Raji (cell line): Measurements from ENCODE around the gene TBCEL.

Experiments used
- POLR2A ChIP-seq: IDR thresholded peaks from 2 replicates; pipeline ENCODE4 v1.6.1; 2011; ENCODE audit warnings: low read depth, low read length, control low read depth; ENCODE audit not compliant: insufficient read depth

TBCEL gene

DNA sequence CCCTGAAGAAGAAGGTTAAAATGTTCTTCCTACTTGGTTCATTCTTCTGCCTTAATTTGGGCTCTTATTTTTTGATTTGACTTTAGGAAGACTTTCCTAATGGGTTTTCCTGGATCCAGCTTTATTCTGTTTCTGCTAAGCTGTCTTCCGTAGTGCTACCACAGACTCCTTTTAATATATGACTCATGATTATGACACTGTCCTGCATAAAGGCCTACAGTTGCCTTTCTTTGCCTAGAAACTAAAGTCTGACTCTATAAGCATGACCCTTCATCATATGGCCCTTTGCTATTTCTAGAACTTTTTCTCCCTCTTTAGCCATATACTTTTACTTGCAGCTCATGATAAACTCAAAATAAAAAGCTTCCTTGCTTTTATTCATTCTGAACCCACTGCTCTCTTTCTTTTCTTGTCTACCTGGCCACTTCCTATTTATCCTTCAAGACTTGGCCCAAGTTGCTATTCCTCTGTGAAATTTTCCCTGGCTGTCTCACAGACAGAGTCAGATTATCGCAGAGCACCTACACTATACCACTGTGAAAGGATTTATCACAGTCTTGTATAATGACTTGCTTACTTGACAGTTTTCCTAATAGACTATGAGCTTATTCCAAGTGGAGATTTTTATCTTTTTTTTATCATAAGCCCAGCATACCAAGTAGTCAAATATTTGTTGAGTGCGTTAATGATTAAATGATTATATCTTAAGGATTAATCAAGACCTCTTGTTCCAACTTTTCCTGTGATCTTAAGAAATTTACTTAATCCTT is 24.7 kb downstream of the TBCEL start:
- TF ChIP-seq POLR2A, result no peak

DNA sequence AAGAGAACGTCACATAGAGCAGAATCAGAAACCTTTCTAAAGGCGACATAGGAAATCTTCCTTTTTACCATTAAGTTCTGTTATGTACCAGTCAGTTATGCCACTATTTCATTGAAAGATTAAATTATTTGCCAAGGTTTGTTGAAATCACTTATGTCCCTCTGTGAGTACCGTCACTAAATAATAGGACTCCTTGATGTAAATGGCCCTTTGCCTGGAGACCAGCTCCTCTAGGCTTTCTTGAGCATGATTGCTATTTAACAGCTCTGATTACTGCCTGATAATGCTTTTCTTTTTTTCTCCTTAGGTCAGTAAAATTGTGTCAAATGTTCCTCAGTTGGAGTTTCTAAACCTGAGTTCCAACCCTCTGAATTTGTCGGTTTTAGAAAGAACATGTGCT is 29.3 kb downstream of the TBCEL start:
- TF ChIP-seq POLR2A, result no peak

DNA sequence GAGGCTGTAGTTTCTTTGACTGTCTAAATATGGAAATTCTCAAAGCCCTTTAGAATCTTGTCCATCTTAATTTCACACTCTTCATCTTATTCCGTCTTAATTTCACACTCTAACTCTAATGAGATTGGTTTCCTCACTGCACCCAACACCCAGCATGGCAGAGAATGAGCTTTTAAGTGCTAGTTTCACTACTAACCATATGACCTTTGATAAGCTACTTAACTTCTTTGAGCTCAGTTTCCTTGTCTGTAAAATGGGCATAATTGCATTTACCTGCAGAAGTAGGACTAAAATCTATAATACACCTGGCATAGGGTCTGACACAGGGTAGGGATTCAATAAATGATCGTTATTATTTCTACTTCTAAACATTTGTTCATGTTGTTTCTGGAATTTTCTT is 30.4 kb downstream of the TBCEL start:
- TF ChIP-seq POLR2A, result no peak

DNA sequence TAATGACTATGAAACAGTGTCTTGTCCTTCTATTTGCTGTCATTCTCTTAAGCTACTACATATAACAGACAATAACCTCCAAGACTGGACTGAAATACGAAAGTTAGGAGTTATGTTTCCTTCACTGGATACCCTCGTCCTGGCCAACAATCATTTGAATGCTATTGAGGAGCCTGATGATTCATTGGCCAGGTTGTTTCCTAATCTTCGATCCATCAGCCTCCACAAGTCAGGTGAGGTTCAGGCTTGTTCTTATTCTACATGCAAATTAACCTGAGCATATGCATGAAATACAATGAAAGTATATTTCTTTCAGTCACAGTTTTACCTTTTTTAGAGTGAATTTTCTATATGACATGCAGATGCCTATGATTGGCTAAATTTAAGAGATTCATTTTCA is 31.2 kb downstream of the TBCEL start:
- TF ChIP-seq POLR2A, result no peak

DNA sequence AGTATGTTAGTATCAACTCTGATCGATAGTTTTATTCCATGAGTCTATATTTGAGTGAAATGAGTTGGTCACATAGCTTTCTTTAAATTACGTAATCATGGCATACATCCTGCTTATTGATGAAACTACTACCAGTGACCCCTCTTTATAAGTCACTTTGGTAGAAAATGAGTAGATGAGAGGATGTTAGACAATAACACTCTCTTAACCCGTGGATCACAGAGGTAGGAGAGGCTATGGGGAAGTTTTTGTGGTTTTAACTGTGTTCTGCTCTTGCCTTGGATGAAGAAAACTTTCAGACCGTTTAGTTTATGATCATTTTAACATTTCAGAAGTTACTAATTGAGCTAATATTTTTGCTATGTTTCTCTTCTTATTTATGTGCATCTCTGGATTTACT is 34.0 kb downstream of the TBCEL start:
- no peak for TF ChIP-seq POLR2A

DNA sequence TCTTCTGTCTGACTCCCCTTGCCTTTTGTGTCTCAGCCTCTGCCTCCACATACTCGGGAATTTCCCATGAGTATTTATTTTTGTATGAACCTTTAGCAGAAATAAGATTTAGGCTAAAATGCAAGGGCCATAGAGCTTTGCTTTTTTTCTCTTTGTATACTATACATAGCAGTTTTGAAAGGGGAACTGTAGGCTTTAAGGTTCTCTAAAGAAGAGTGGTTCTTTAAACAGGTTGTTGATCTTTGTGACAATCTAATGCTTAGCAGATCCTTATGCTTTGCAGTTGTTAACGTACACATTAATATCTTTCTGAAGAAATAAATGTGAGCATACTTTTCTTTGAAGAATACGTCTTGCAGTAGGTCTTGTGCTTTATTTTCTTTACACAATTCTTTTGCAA is 35.0 kb downstream of the TBCEL start:
- TF ChIP-seq POLR2A, result no peak

DNA sequence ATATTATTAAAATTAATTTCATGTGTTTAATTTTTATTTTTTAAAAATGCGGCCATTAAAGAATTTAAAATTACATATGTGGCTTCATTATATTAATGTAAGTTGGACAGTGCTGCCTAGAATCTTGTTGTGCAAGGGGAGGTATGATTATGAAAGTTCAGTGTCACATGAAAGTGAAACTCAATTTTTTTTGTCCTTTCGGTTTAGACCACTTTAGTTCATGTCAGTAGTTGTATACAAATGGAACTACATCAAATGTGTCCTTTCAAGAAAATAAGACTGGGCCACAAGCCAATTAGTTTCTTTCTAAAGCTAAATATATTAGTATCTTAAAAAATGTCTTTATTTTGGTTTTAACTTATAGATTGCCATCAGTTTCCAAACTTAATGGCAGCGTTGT is 35.7 kb downstream of the TBCEL start:
- no peak for TF ChIP-seq POLR2A

DNA sequence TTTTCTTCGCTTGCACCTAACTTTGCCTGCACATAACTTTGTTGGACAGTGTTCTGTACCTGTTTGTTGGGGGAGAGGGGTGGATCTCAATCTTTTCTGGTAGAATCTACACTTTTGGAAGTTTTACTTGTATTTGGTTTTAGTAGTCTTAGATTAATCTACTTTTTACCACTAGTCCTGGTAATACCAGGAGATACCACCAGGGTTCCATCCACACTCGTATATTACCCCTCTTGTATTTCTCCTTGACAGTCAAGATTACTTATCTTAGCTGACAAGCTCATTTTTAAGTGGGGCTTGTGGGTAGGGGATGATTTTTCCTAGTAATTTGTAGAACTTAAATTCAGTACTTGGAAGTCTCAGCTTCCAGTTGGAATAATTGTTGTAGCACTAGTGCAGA is 39.8 kb downstream of the TBCEL start:
- no peak for TF ChIP-seq POLR2A

DNA sequence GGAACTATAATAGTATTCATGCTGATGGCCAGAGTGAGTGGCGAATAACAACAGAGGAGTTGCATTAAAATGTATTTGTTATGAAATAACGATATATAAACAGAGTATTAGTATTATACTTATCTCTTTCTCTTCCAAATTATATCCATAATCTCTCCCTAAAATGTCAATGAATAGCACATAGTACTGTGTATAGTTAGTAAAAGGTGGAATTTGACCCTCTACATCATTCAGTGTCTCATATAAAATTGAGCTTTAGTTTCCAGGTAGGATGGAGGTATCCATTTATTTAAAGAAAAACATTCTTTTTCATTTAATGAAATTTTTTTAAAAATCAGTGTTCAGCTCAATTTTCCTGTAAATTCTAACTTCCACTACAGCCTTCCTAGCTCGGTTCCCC is 42.7 kb downstream of the TBCEL start:
- TF ChIP-seq POLR2A, result no peak

DNA sequence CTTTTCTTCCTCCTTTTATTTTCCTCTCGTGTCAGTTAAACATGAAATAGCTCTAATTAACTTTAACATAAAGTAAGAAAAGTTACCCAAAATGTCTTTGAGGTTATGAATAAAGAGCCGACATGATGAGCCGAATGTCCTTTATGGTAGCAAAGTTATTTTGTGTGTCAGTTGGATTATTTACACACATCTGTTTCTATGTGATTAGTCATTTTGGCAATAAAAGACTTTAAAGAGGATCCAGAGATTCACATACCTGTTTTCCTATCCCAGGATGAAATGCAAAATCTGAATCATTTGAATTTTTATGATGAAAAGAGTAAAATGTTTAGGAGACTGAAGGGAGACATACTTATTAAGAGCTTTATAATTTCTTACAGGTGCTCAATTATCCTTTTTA is 43.1 kb downstream of the TBCEL start:
- TF ChIP-seq POLR2A, result no peak

DNA sequence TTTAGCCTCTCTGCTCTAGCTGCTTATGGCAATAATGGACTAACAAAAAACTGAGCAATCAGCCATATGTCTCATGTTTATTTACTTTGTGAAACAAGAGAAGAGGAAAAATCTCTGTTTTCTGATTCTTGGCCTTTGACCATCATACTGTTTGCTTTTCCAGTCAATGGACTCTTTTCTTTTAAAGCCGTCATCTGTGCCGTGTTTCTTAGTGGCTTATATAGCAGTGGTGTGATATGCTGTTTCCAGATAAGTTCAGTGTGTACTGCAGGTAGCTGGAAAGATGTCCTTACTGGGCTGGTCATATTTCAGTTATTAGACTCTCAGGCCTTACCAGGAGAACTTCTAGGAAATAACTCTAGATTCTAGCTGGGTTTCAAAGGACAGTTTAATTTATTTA is 43.6 kb downstream of the TBCEL start:
- no peak for TF ChIP-seq POLR2A

DNA sequence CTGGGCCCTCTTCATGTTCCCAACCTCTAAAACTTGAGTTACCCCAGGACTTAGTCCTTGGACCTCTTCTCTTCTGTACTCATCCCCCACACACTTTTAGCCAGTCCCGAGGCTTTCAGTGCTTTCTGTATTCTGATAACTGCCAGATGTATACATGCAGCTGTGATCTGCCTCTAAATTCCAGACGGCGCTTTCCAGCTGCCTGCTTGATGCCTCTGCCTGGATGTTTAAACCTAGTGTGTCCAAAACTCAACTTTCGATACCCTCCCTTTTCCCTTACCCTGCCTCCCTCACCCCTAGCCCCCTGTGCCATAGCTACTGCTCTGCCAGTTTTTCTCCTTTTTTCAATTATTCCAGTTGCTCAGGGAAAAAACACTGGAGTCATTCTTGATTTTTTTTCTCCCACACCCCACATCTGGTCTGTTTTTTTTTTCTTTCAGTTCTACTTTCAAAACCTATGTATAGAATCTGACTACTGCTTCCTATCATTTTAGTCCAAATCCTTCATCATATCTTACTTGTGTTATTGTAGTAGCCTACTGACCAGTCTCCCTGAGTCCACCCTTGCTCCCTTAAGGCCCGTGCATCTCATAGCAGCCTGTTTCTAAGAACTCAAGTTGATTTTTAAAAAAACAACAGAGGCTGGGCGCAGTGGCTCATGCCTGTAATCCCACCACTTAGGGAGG is 44.2 kb downstream of the TBCEL start:
- no peak for TF ChIP-seq POLR2A

DNA sequence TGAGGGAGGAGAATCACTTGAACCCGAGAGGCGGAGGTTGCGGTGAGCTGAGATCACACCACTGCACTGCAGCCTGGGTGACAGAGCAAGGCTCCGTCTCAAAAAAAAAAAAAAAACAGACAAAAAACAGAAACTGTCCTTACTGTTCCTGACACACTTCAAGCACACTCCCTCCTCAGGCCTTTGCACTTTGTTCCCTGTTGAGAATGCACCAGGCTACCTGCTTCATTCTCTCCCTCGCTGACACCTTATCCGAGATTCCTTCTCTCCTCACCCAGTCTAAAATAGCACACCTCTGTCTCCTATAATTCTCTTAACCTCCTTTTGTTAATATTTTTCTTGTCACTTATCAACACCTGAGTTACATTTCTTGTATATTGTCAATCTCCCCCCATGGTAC is 44.9 kb downstream of the TBCEL start:
- no peak for TF ChIP-seq POLR2A

DNA sequence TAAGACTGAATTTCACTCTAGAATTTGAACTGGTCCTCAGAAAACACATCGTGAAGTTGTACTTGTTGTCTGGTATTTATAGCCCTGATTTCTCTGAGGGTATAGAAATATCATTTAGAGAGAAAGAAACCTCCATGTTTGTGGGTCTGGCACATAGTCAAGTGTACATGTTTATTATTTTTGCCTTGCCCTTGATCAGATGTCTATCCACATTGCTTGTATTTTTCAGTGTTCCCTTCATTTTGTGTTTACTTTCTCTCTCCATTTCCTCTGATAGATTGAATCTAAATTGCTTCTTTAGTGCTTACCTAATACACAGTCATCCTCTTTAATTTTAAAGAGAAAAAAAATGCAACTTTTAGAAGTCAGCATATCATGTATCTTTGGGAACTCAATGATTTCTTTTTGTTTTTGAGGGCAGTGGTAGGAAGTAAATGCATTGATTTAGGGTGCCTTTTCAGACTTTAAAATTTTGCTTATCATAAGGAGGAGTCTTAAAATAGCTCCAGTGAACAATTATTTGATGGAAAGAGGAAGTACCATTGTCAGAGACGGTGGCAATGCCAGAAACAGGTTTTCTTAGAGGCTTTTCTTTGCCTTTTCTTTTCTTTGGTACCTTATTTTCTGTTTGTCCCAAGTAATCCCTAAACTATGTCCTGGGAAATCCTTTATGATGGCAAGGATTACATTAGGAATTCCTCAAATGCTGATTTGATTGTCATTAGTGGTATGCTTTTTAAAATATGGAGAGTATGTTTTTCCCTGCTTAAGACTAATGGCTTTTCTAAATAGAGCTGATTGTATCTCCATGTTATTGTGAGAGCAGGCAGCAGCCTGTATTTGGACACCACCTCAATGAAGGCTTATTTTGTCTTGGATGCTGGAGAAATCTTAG is 47.3 kb downstream of the TBCEL start:
- no peak for TF ChIP-seq POLR2A

DNA sequence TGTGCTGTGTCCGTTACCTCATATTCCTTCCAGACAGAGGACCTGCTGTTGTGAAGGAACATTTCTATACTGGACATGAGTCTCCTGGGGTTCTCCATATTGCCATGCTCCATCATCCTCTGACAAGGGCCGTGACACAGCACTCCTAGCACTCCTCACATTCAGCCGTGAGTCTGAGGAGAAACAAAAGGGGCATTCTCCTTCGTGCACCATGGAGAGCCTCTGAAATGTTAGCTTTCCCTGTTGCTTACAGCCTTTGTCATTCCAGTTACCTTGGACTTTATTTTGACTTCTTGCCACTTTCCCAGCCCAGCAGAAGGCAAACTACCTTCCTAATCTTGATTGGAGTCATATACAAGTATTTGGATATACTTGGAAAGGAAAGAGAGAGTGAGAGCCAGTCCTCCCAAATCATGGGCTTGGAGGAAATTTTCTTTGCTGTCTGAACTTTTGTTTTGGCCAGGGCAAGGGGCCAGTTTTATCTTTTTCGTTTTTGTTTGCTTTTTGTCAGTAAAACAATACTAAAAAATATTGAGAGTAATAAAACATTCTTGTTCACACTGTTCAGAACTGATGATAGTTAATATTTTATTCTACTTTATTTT is 48.0 kb downstream of the TBCEL start:
- no peak for TF ChIP-seq POLR2A
